NT2/D1 (cell line): Measurements from ENCODE around the gene GBP4.

Experiments used
- DNase-seq: peaks from one replicate; pipeline ENCODE4 v3.0.0-alpha.2; 2011; ENCODE audit warnings: low read depth, low spot score
- H3K27me3 ChIP-seq: 2 replicates; pipeline ENCODE4 v1.6.0; 2011; ENCODE audit warnings: mild to moderate bottlenecking; ENCODE audit not compliant: insufficient read length, insufficient read depth
- H3K36me3 ChIP-seq: 2 replicates; pipeline ENCODE4 v1.6.1; 2011; ENCODE audit warnings: mild to moderate bottlenecking, low read length, mixed read lengths; ENCODE audit not compliant: insufficient read depth, insufficient read length
- H3K4me1 ChIP-seq: 2 replicates; pipeline ENCODE4 v1.5.1; 2011; ENCODE audit not compliant: insufficient read depth, insufficient read length
- H3K4me3 ChIP-seq: 2 replicates; pipeline ENCODE4 v1.5.1; 2011; ENCODE audit warnings: low read depth; ENCODE audit not compliant: insufficient read length
- H3K9ac ChIP-seq: 2 replicates; pipeline ENCODE4 v1.6.0; 2011; ENCODE audit warnings: low read depth; ENCODE audit not compliant: insufficient read length
- H3K9me3 ChIP-seq: 2 replicates; pipeline ENCODE4 v1.5.1; 2011; ENCODE audit warnings: mild to moderate bottlenecking, low read length; ENCODE audit not compliant: insufficient read depth
- SUZ12 ChIP-seq: IDR thresholded peaks from 2 replicates; pipeline ENCODE4 v1.6.1; 2011; ENCODE audit not compliant: insufficient read length, insufficient read depth; ENCODE audit errors: extremely low read depth
- YY1 ChIP-seq: IDR thresholded peaks from 2 replicates; pipeline ENCODE4 v1.6.1; 2011; ENCODE audit not compliant: insufficient read length, insufficient read depth
- ZNF274 ChIP-seq: IDR thresholded peaks from 2 replicates; pipeline ENCODE4 v1.6.1; 2011; ENCODE audit warnings: mild to moderate bottlenecking, low read depth, low read length

GBP4 gene

DNA sequence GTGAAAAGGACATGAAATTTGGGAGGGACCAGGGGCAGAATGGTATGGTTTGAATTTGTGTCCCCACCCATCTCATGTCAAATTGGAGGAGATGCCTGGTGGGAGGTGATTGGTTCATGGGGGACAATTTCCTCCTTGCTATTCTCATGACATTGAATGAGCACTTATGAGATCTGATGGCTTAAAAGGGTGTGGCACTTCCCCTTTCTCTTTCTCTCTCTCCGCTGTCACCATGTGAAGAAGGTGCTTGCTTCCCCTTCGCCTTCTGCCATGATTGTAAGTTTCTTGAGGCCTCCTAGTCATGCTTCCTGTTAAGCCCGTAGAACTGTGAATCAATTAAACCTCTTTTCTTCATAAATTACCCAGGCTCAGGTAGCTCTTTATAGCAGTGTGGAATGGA lies 7.6 kb upstream of the GBP4 start:
- no peak for DNase-seq
- H3K4me1 ChIP-seq, result no peaks in the 10 kb centered on the region
- no peak overlapping the region for H3K4me3 ChIP-seq
- H3K9me3 ChIP-seq, result peaks cover 48% of the 10 kb centered on the region
- no peak overlapping the region for H3K9ac ChIP-seq
- no peaks in the 10 kb centered on the region for H3K27me3 ChIP-seq
- TF ChIP-seq ZNF274 (no peak), SUZ12 (no peak), YY1 (no peak)
- H3K36me3 ChIP-seq, result no peaks in the 10 kb centered on the region

GRCh38 chr1:89203166-89203565 lies 4.4 kb upstream of the GBP4 start:
- no peak for DNase-seq
- H3K4me1 ChIP-seq, result no peaks in the 10 kb centered on the region
- TF ChIP-seq YY1 (no peak), ZNF274 (no peak), SUZ12 (no peak)

DNA sequence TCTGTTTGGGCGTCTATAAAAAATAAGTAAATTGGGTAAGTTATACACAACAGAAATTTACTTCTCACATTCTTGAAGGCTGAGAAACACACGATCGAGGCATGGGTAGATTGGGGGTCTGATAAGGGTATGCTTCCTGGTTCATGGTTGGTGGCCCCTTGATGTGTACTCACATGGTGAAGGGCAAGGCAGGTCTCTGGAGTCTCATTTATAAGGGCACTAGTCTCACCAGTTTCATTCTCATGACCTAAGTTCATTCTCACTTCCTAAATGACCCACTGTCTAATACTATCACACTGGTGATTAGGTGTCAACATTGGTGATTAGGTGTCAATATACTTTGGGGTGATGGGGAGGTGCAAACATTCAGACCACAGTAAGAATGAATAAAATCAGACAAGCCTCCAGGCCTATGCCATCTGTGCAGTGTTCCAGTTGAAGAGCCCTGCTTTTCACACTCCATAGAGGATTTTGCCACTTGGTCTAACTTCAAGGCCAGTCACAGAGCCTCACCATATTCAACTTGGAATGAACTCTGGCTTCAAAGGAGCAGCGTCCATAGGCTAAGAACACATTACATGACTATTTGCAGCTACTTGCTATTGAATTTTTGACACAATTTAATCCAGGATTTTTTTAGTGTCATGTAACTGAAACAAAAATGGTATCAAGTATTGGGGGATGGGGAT lies 2.5 kb upstream of the GBP4 start:
- TF ChIP-seq ZNF274 (no peak), SUZ12 (no peak), YY1 (no peak)
- Histone ChIP-seq H3K9ac (no peak overlapping the region), H3K4me3 (no peak overlapping the region), H3K36me3 (no peaks in the 10 kb centered on the region), H3K9me3 (peaks cover 17% of the 10 kb centered on the region), H3K4me1 (no peaks in the 10 kb centered on the region), H3K27me3 (no peaks in the 10 kb centered on the region)
- no peak for DNase-seq

More at GRCh38 chr1:89203166-89203565, 4.4 kb upstream of the GBP4 start:
- no peaks in the 10 kb centered on the region for H3K36me3 ChIP-seq
- H3K4me3 ChIP-seq, result no peak overlapping the region
- no peaks in the 10 kb centered on the region for H3K27me3 ChIP-seq
- H3K9ac ChIP-seq, result no peak overlapping the region
- H3K9me3 ChIP-seq, result peaks cover 23% of the 10 kb centered on the region

DNA sequence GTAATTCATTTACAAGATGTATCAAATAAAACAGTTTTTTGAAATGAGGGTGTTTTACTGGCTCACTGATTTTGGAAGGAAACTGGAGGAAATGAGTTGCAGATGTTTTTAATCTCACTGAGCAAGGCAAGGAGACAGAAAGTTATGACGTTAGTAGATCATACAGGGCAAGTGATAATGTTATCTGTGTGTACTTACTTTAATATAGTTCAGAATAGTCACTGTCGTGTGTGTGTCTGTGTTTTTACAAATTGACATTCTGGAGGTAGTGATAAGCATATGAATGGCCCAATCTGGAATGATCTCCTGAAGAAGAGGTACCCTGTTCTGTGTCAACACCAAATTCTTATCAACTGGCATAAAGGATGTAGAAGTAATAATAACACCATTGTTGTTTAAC lies 1.9 kb upstream of the GBP4 start:
- Histone ChIP-seq H3K4me3 (no peak overlapping the region), H3K4me1 (no peaks in the 10 kb centered on the region), H3K9ac (no peak overlapping the region), H3K9me3 (peaks cover 17% of the 10 kb centered on the region), H3K27me3 (no peaks in the 10 kb centered on the region), H3K36me3 (no peaks in the 10 kb centered on the region)
- no peak for TF ChIP-seq YY1
- TF ChIP-seq SUZ12, result no peak
- no peak for TF ChIP-seq ZNF274
- no peak for DNase-seq

DNA sequence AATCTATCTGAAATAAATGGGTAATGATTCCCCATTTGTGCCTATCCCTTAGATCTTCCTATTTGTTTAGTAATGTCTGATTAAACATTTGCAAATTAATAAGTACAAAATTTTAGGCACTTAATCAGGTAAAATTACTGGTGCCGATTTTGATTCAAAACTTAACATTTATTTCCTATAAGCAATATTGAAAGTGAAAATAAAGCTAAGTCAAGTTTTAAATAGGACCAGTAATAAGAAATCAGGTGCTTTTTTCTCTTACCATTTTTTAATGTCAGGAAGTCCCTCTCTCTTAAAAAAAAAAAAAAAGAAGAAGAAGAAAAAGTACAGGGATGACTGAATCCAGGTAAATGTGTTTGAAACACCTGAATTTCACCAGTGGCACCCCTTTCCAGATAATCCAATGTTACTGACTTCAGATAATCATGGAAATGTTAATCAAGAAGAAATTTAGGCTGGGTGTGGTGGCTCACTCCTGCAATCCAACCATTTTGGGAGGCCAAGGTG lies 836 bp upstream of the GBP4 start:
- no peak for DNase-seq
- peaks cover 6% of the 10 kb centered on the region; the same call in 1 of the 2 replicates for H3K9me3 ChIP-seq
- no peaks in the 10 kb centered on the region for H3K27me3 ChIP-seq
- no peaks in the 10 kb centered on the region for H3K4me1 ChIP-seq
- H3K36me3 ChIP-seq, result no peaks in the 10 kb centered on the region
- H3K9ac ChIP-seq, result no peak overlapping the region
- H3K4me3 ChIP-seq, result no peak overlapping the region
- TF ChIP-seq ZNF274 (no peak), YY1 (no peak), SUZ12 (no peak)

DNA sequence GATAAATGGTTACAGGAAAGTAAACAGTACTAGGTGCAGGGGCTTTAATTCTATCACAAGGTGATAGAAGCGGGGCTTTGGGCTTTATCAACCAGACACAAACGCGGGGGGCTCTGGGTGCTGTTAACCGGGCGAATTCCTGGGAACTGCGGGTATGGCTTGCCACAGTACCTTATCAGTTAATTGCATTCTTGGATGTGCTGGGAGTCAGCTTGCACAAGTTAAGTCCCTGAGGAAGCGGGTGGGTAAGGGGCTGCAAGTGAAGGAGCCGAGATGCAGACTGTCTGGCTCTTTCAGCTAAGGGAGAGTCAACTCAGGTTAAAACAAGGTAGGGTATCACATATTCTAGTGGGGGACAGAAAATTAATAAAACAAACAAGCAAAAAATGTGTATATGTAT lies 661 bp downstream of the GBP4 start:
- Histone ChIP-seq H3K4me3 (no peak overlapping the region), H3K9me3 (no peaks in the 10 kb centered on the region), H3K27me3 (no peaks in the 10 kb centered on the region), H3K36me3 (no peaks in the 10 kb centered on the region), H3K9ac (no peak overlapping the region), H3K4me1 (no peaks in the 10 kb centered on the region)
- DNase-seq, result no peak
- no peak for TF ChIP-seq YY1
- no peak for TF ChIP-seq SUZ12
- no peak for TF ChIP-seq ZNF274

DNA sequence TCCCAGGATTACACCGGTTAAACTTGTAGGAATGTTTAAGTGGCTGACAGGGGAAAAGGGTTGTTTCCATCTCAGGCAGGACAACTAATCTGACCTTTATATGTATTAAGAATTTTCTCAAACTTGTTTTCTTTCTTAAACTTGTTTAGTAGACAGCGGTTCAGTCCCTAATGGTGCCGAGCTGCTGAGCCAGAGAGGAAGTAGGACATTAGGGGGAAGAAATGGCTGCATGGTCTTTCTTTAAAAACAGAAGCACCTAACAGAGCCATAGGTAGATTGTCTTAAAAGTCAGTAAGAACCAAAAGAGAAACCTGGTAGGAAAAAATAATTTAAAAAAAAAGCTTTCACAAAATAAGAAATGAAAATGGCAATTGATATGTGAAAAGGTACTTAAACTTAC lies 3.3 kb downstream of the GBP4 start:
- H3K9me3 ChIP-seq, result no peaks in the 10 kb centered on the region

More for the DNA sequence above, 3.3 kb downstream of the GBP4 start:
- DNase-seq, result no peak
- Histone ChIP-seq H3K36me3 (no peaks in the 10 kb centered on the region), H3K4me3 (no peak overlapping the region), H3K27me3 (no peaks in the 10 kb centered on the region), H3K4me1 (no peaks in the 10 kb centered on the region), H3K9ac (no peak overlapping the region)
- TF ChIP-seq SUZ12 (no peak), YY1 (no peak), ZNF274 (no peak)
